ENCODE measurements around the gene LSM12.

LSM12 gene

DNA sequence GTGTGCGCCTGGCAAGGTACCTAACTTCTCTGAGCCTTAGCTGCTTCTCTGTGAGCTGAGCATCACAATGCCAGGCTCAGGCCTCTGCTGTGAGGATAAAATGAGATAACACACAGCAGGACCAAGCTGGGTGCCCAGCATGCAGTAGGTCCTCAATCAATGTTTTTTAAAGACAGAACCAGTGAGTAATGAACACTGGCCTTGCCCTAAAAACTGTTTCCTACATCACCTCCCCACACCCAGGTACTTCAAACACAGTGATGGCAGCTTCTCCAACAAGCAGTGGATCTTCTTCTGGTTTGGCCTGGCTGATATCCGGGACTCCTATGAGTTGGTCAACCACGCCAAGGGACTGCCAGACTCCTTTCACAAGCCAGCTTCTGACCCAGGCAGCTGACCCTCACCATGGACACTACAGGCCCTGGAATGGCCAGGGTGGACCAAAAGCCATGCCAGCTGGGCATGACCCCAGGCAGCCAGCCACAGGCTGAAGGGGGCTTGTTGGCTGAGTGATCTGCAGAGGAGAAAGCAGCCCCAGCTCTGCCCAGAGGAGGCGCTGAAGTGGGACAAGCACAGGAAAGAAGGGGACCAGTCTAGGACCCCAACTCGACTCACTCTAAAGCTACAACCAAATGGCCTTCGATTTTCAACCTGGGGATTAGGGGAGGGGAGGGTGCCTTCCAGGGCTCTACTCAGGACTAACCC lies 58.1 kb downstream of the LSM12 start:
- Histone ChIP-seq H2AFZ (ENCODE audit: low read depth, low read length, severe bottlenecking) (no peak overlapping the region), H3K27me3 (ENCODE audit: low read length) (no peaks in the 10 kb centered on the region), H3K9me3 (ENCODE audit: insufficient read depth, low read length) (no peaks in the 10 kb centered on the region), H4K20me1 (ENCODE audit: low read depth, low read length) (no peaks in the 10 kb centered on the region), H3K79me2 (ENCODE audit: insufficient read depth, low read length) (no peaks in the 10 kb centered on the region), H3K4me3 (ENCODE audit: insufficient read depth, low read length, poor library complexity, severe bottlenecking) (no peak overlapping the region), H3K36me3 (ENCODE audit: low read length) (no peaks in the 10 kb centered on the region), H3F3A (ENCODE audit: insufficient read depth) (no peaks in the 10 kb centered on the region; the same call in 1 of the 2 replicates), H3K4me2 (ENCODE audit: low read depth, low read length, poor library complexity, severe bottlenecking) (peak overlapping the region; percentile 78), H3K27ac (ENCODE audit: low read depth, low read length) (no peak overlapping the region), H3K9me2 (replicated peaks; ENCODE audit: insufficient read depth, low read length) (no peaks in the 10 kb centered on the region), H3K9ac (ENCODE audit: low read length) (peak overlapping the region; percentile 67)
- TF ChIP-seq, protein P1, sequence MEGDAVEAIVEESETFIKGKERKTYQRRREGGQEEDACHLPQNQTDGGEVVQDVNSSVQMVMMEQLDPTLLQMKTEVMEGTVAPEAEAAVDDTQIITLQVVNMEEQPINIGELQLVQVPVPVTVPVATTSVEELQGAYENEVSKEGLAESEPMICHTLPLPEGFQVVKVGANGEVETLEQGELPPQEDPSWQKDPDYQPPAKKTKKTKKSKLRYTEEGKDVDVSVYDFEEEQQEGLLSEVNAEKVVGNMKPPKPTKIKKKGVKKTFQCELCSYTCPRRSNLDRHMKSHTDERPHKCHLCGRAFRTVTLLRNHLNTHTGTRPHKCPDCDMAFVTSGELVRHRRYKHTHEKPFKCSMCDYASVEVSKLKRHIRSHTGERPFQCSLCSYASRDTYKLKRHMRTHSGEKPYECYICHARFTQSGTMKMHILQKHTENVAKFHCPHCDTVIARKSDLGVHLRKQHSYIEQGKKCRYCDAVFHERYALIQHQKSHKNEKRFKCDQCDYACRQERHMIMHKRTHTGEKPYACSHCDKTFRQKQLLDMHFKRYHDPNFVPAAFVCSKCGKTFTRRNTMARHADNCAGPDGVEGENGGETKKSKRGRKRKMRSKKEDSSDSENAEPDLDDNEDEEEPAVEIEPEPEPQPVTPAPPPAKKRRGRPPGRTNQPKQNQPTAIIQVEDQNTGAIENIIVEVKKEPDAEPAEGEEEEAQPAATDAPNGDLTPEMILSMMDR (IDR thresholded peaks at IDR 0.05; ENCODE audit: insufficient read depth, low read length, poor library complexity, severe bottlenecking): no peak
- no peak for TF ChIP-seq EZH2phosphoT487 (conservative IDR thresholded peaks at IDR 0.05; ENCODE audit: low read length)

DNA sequence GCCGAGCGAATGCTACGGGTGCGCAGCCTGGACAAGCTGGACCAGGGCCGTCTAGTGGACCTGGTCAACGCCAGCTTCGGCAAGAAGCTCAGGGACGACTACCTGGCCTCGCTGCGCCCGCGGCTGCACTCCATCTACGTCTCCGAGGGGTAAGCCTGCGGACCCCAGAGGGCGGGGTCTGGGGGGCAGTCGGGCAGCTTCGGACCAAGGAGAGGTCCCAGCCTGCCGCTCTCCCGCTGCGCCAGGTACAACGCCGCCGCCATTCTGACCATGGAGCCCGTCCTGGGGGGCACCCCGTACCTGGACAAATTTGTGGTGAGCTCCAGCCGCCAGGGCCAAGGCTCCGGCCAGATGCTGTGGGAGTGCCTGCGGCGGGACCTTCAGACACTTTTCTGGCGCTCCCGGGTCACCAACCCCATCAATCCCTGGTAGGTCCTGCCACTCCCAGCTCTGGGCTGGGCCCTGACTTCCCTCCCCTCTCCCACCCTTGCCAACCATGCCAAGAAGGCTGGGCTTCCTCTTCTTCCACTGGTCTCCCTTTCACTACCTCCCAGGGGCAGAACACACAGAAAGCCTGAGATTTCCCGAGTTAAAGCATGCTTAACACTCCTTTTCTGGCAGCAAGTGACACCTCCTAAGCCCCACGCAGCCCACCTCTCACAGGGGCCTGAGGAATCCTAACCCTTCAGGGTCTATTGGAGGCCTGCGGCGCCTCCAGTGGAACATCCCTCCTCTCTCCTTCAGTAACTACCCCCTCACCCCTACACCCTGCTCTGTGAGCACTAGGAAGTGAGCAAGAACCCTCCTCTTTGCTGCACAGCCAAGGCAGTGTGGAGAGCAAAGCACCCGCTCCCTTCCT lies 58.9 kb downstream of the LSM12 start:
- no peaks in the 10 kb centered on the region for H3K9me2 ChIP-seq (replicated peaks; ENCODE audit: insufficient read depth, low read length)
- no peak for TF ChIP-seq EZH2phosphoT487 (conservative IDR thresholded peaks at IDR 0.05; ENCODE audit: low read length)
- TF ChIP-seq, protein P1 (IDR thresholded peaks at IDR 0.05; ENCODE audit: insufficient read depth, low read length, poor library complexity, severe bottlenecking): no peak
- H3K27ac ChIP-seq (ENCODE audit: low read depth, low read length): 0 out of 2 replicates have a peak overlapping the region, but pooled peaks have one; percentile 17
- peak overlapping the region; percentile 78 for H3K4me2 ChIP-seq (ENCODE audit: low read depth, low read length, poor library complexity, severe bottlenecking)
- H3K36me3 ChIP-seq (ENCODE audit: low read length): no peaks in the 10 kb centered on the region
- H3K27me3 ChIP-seq (ENCODE audit: low read length): no peaks in the 10 kb centered on the region
- H2AFZ ChIP-seq (ENCODE audit: low read depth, low read length, severe bottlenecking): peak overlapping the region; percentile 73
- H3F3A ChIP-seq (ENCODE audit: insufficient read depth): no peaks in the 10 kb centered on the region; the same call in 1 of the 2 replicates
- no peaks in the 10 kb centered on the region for H3K79me2 ChIP-seq (ENCODE audit: insufficient read depth, low read length)
- H3K9ac ChIP-seq (ENCODE audit: low read length): peak overlapping the region; percentile 67
- peak overlapping the region; percentile 81 for H3K4me3 ChIP-seq (ENCODE audit: insufficient read depth, low read length, poor library complexity, severe bottlenecking)
- H3K9me3 ChIP-seq (ENCODE audit: insufficient read depth, low read length): no peaks in the 10 kb centered on the region
- no peaks in the 10 kb centered on the region for H4K20me1 ChIP-seq (ENCODE audit: low read depth, low read length)

DNA sequence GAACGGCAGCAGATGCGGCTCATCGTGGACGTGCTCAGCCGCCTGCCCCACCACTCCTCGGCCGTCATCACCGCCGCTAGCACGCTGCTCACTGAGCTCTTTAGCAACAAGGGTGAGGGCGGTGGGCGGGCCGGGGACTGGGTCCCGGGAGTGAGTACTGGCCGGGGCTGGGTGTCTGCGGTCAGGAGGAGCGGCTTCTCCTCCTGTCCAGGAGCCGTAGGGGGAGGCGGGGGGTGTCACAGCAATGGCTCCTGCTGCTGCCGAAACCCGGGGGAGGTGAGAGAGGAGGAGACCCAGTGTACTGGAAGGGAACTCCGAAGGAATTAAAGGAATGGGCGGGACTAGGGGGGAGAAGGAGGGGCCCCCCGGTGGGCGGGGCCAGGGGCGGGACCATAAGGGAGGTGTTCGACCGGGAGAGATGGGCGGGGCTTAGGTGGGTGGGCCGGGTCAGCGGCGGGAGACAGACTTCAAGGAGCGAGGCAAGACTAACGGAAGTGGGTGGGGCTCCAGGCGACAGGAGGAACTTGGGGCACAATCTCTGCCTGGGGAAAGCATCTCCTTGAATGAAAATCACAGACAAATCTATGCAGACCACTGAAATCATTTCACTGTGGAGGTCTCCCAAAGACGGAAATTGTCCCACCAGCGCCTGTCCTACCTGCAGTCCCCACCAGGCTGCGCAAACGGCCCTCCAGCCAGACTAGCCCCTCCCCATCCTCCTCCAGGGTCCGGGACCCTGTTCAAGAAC lies 59.7 kb downstream of the LSM12 start:
- Histone ChIP-seq H3K27ac (ENCODE audit: low read depth, low read length) (0 out of 2 replicates have a peak overlapping the region, but pooled peaks have one; percentile 17), H3K4me2 (ENCODE audit: low read depth, low read length, poor library complexity, severe bottlenecking) (peak overlapping the region; percentile 78)

More for the DNA sequence above, 59.7 kb downstream of the LSM12 start:
- Histone ChIP-seq H3K4me3 (ENCODE audit: insufficient read depth, low read length, poor library complexity, severe bottlenecking) (peak overlapping the region; percentile 81), H3K79me2 (ENCODE audit: insufficient read depth, low read length) (no peaks in the 10 kb centered on the region), H4K20me1 (ENCODE audit: low read depth, low read length) (no peaks in the 10 kb centered on the region), H3K9ac (ENCODE audit: low read length) (peak overlapping the region; percentile 67), H3F3A (ENCODE audit: insufficient read depth) (no peaks in the 10 kb centered on the region; the same call in 1 of the 2 replicates), H3K27me3 (ENCODE audit: low read length) (no peaks in the 10 kb centered on the region), H3K9me3 (ENCODE audit: insufficient read depth, low read length) (no peaks in the 10 kb centered on the region), H3K36me3 (ENCODE audit: low read length) (no peaks in the 10 kb centered on the region), H2AFZ (ENCODE audit: low read depth, low read length, severe bottlenecking) (peak overlapping the region; percentile 73), H3K9me2 (replicated peaks; ENCODE audit: insufficient read depth, low read length) (no peaks in the 10 kb centered on the region)
- no peak for TF ChIP-seq EZH2phosphoT487 (conservative IDR thresholded peaks at IDR 0.05; ENCODE audit: low read length)
- TF ChIP-seq, protein P1 (IDR thresholded peaks at IDR 0.05; ENCODE audit: insufficient read depth, low read length, poor library complexity, severe bottlenecking): peak; percentile 18

Measured in SU-DHL-6 (cell line).